Hepatocyte (in vitro differentiated cells): ENCODE measurements around the gene MICAL3.

ENCODE experiments used
- EZH2 ChIP-seq: fragments of 200-600 bp; sonication (generic); IDR thresholded peaks from 2 replicates; pipeline ENCODE4 v1.6.1; 2016; ENCODE audit warnings: antibody characterized with exemption, mild to moderate bottlenecking, borderline replicate concordance
- TF ChIP-seq, protein P1 (sequence below): fragments of 200-600 bp; sonication (generic); IDR thresholded peaks from 2 replicates; pipeline ENCODE4 v1.5.1; 2016; ENCODE audit warnings: antibody characterized with exemption, mild to moderate bottlenecking; ENCODE audit not compliant: poor library complexity

GRCh38 chr22:17949642-17950473 lies 74.5 kb downstream of the MICAL3 start:
- TF ChIP-seq, protein P1, sequence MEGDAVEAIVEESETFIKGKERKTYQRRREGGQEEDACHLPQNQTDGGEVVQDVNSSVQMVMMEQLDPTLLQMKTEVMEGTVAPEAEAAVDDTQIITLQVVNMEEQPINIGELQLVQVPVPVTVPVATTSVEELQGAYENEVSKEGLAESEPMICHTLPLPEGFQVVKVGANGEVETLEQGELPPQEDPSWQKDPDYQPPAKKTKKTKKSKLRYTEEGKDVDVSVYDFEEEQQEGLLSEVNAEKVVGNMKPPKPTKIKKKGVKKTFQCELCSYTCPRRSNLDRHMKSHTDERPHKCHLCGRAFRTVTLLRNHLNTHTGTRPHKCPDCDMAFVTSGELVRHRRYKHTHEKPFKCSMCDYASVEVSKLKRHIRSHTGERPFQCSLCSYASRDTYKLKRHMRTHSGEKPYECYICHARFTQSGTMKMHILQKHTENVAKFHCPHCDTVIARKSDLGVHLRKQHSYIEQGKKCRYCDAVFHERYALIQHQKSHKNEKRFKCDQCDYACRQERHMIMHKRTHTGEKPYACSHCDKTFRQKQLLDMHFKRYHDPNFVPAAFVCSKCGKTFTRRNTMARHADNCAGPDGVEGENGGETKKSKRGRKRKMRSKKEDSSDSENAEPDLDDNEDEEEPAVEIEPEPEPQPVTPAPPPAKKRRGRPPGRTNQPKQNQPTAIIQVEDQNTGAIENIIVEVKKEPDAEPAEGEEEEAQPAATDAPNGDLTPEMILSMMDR = no peak
- TF ChIP-seq EZH2 = no peak
